Upper lobe of left lung (tissue), 6 donors: ENCODE measurements around the gene STOX2. TPM values are rescaled to one million over a fixed set of nuclear protein-coding genes. Genes with fewer than 3 reads are reported as not detected.
A peak's percentile ranks its signal among the peaks of the same experiment; 100 is the strongest.

ENCODE experiments used
- ATAC-seq, 2 donors: fragments of 200-7000 bp; cut with Tn5 transposase; one replicate each; pipeline ENCODE4 v1.9.1; 2022; ENCODE audit warnings: mild to moderate bottlenecking in 2 of 2, moderate library complexity in 2 of 2; ENCODE audit not compliant: low FRiP score in 2 of 2
- DNase-seq, 2 donors: peaks; one replicate each; pipeline ENCODE4 v3.0.0-alpha.2; 2019 to 2020
- H3K27ac ChIP-seq, 4 donors: fragments of 200-600 bp; sonication (generic); one replicate each; pipeline ENCODE4 v1.5.1; 2016 to 2019
- H3K27me3 ChIP-seq, 4 donors: fragments of 200-600 bp; sonication (generic); one replicate each; pipeline ENCODE4 v1.5.1; 2017 to 2019
- H3K36me3 ChIP-seq, 4 donors: fragments of 200-600 bp; sonication (generic); one replicate each; pipeline ENCODE4 v1.5.1; 2016 to 2019
- H3K4me1 ChIP-seq, 4 donors: fragments of 200-600 bp; sonication (generic); one replicate each; pipeline ENCODE4 v1.5.1; 2018 to 2019
- H3K4me3 ChIP-seq, 4 donors: fragments of 200-600 bp; sonication (generic); one replicate each; pipeline ENCODE4 v1.5.1; 2017 to 2019; ENCODE audit warnings: mild to moderate bottlenecking in 2 of 4, moderate library complexity in 1 of 4
- H3K9me3 ChIP-seq, 4 donors: fragments of 200-600 bp; sonication (generic); one replicate each; pipeline ENCODE4 v1.5.1; 2018 to 2019
- CTCF ChIP-seq, 6 experiments: fragments of 450-650 bp in 4 of 6; fragments of 200-600 bp in 2 of 6; sonication (generic) in 2 of 6; IDR thresholded peaks; one replicate each; pipeline ENCODE4 v1.5.1; 2016 to 2019; ENCODE audit warnings: antibody characterized with exemption in 6 of 6
- EP300 ChIP-seq, 4 donors: sonication (generic); formaldehyde crosslinking; IDR thresholded peaks; one replicate each; pipeline ENCODE4 v1.5.1; 2017; ENCODE audit warnings: antibody characterized with exemption in 4 of 4, control low read depth in 2 of 4
- POLR2A ChIP-seq, 4 donors: fragments of 450-650 bp; IDR thresholded peaks; one replicate each; pipeline ENCODE4 v1.5.1; 2016 to 2017; ENCODE audit warnings: antibody characterized with exemption in 4 of 4, mild to moderate bottlenecking in 2 of 4
- POLR2AphosphoS5 ChIP-seq, 2 donors: sonication (generic); formaldehyde crosslinking; IDR thresholded peaks; one replicate each; pipeline ENCODE4 v1.5.1; 2017; ENCODE audit warnings: antibody characterized with exemption in 2 of 2
- WGBS, 2 donors: methylation state at CpG; one replicate each; pipeline ENCODE4 v1.1.5; 2017 to 2018; 5-methylcytosine and 5-hydroxymethylcytosine counted together
- total RNA-seq, 6 donors: library from RNA; depleted of rRNA in 4 of 6; stranded (reverse); fragments of >200 nt in 4 of 6; gene quantifications; one replicate each; pipeline versions ENCODE4 v1.1.0 to v1.2.1, GENCODE V29; 2016 to 2021
- donor health status: DM: no; HTN: no; CAD: no; lungs with moderate emphysema.
- donor health status: DM: no; HTN: yes; CAD: no; lungs with severe emphysema.

Gene STOX2
- total RNA-seq, 6 donors from 2014 or later, result 10.1 to 49.2 (median 24.1) TPM

DNA sequence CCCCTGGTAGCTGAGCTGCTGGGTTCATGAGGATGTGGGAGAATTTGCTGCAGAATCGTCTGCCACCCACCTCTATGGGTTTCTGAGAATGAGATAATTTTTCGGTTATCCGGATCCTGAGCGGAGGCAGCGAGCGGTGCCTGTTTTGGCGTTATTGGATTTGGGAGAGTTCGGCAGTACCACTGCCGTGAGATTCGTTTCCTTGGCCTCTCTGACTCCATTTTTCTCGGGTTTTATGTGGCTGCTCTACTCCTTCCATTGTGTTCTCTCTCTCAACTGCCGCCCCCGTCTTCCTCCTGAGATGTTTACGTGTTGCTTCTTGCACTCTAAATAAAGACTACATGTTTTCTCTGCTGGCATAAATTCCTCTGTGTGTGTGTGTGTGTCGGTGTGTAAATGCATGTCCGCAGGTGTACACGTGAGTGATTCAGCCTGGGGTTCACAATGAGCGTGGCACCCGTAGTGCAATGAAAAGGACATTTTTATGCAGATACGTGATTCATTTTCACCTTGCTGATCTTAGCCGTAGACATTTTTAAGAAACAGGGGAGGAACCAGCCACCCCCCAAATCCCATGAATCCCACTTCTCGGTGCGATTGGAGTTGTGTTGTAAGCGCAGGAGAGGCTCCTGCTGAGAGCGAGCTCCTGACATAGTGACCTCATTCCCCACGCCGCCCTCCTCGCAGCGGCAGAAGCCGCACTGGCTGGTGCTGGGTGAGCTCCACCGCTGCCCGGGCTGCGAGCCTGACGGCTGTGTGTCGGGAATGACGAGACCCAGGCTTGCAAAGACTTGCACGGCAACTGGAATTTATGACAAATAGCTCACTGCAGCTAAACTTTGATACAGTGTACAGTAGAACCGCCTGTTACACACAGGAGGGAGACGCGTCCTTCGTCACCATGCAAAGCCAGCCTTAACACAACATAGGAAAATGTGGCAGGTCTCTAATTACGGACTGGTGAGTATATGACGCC, 82.2 kb downstream of the STOX2 start:
- DNase-seq (peak; percentile 79 to 88), ATAC-seq (peak; percentile 87 to 88)
- no peaks in the 10 kb centered on the region for H3K27me3 ChIP-seq
- no peaks in the 10 kb centered on the region for H3K36me3 ChIP-seq
- peak overlapping the region; percentile 45 to 57 (median 50) for H3K27ac ChIP-seq
- 47 to 57% methylated on average over 33 to 43 of the region's 43 CpGs for WGBS, 2 donors
- H3K4me3 ChIP-seq, result peak overlapping the region in 3 of 4 donors; percentile 31 to 45 (median 44)
- peak in 1 of 4 donors; percentile 18 for TF ChIP-seq POLR2A (IDR thresholded peaks at IDR 0.05)
- TF ChIP-seq CTCF (IDR thresholded peaks at IDR 0.05), result no peak
- TF ChIP-seq EP300 (IDR thresholded peaks at IDR 0.05), result no peak
- no peaks in the 10 kb centered on the region for H3K9me3 ChIP-seq
- peaks cover 16 to 22% (median 16%) of the 10 kb centered on the region in 4 donors for H3K4me1 ChIP-seq

DNA sequence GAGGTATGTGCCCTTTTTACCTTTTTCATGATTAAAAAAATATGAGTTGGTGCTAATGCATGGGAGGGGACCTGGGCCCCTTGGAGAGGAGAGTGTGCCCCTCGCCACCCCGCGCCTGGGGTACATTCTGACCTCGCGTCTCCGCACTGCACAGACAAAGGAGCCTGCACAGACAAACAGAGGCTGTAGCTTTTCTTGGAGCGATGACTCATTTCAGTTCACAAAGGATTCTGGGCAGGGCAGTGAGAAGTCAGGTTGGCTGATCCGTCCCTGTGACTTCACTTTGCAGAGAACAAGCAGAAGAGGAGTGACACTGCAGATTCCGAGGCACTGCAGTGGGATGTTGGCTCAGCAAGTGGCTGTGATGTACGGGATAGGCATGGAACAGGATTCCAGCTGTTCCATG, 82.9 kb downstream of the STOX2 start:
- H3K4me3 ChIP-seq, result peak overlapping the region in 3 of 4 donors; percentile 31 to 45 (median 44)
- H3K36me3 ChIP-seq, result no peaks in the 10 kb centered on the region
- H3K4me1 ChIP-seq, result peaks cover 16 to 22% (median 16%) of the 10 kb centered on the region in 4 donors
- peak; percentile 91 to 93 for ATAC-seq
- 17 to 32% methylated on average over 5 to 10 of the region's 10 CpGs for WGBS, 2 donors
- peak overlapping the region; percentile 45 to 57 (median 50) for H3K27ac ChIP-seq
- DNase-seq, result peak; percentile 58 to 88
- no peak for TF ChIP-seq CTCF (IDR thresholded peaks at IDR 0.05)
- TF ChIP-seq POLR2A (IDR thresholded peaks at IDR 0.05), result peak in 2 of 4 donors; percentile 9 to 22
- TF ChIP-seq POLR2AphosphoS5 (IDR thresholded peaks at IDR 0.05), result peak in 1 of 2 donors; percentile 81
- TF ChIP-seq EP300 (IDR thresholded peaks at IDR 0.05), result no peak
- no peaks in the 10 kb centered on the region for H3K9me3 ChIP-seq
- H3K27me3 ChIP-seq, result no peaks in the 10 kb centered on the region

GRCh38 chr4:183988874-183989273, 83.8 kb downstream of the STOX2 start:
- peak in 1 of 2 donors; percentile 19 for DNase-seq
- H3K4me1 ChIP-seq, result peaks cover 16 to 22% (median 16%) of the 10 kb centered on the region in 4 donors
- 63 to 74% methylated on average over 8 to 9 of the region's 9 CpGs for WGBS, 2 donors
- no peak for ATAC-seq
- H3K27ac ChIP-seq, result peak overlapping the region in 3 of 4 donors; percentile 35 to 57 (median 55)
- H3K36me3 ChIP-seq, result no peaks in the 10 kb centered on the region
- H3K27me3 ChIP-seq, result no peaks in the 10 kb centered on the region
- TF ChIP-seq POLR2A (IDR thresholded peaks at IDR 0.05) (no peak), POLR2AphosphoS5 (IDR thresholded peaks at IDR 0.05) (no peak), EP300 (IDR thresholded peaks at IDR 0.05) (no peak), CTCF (IDR thresholded peaks at IDR 0.05) (no peak)
- H3K9me3 ChIP-seq, result no peaks in the 10 kb centered on the region
- H3K4me3 ChIP-seq, result no peak overlapping the region

GRCh38 chr4:183989461-183989860, 84.4 kb downstream of the STOX2 start:
- H3K27me3 ChIP-seq, result no peaks in the 10 kb centered on the region
- no peak for ATAC-seq
- 59 to 68% methylated on average over 6 of the region's 6 CpGs for WGBS, 2 donors
- H3K4me3 ChIP-seq, result no peak overlapping the region
- H3K9me3 ChIP-seq, result no peaks in the 10 kb centered on the region
- H3K27ac ChIP-seq, result no peak overlapping the region
- no peak for TF ChIP-seq CTCF (IDR thresholded peaks at IDR 0.05)
- TF ChIP-seq POLR2AphosphoS5 (IDR thresholded peaks at IDR 0.05), result no peak
- TF ChIP-seq POLR2A (IDR thresholded peaks at IDR 0.05), result no peak
- TF ChIP-seq EP300 (IDR thresholded peaks at IDR 0.05), result no peak
- peaks cover 16 to 22% (median 16%) of the 10 kb centered on the region in 4 donors for H3K4me1 ChIP-seq
- no peak for DNase-seq
- no peaks in the 10 kb centered on the region for H3K36me3 ChIP-seq
